Chondrocyte (in vitro differentiated cells): ENCODE data around the gene DCHS2. TPM values are rescaled to one million over a fixed set of nuclear protein-coding genes. Genes with fewer than 3 reads are reported as not detected.

Source experiments
- DNase-seq: peaks from one replicate; pipeline ENCODE4 v3.0.0; 2021; ENCODE audit warnings: mixed read lengths, low spot score
- H3K27ac Mint-ChIP-seq: one replicate; pipeline ENCODE4 v1.8.0; 2021; ENCODE audit warnings: mild to moderate bottlenecking, moderate library complexity, mixed read lengths; ENCODE audit not compliant: unreplicated experiment
- H3K27me3 Mint-ChIP-seq: 2 replicates; pipeline ENCODE4 v1.8.0; 2021; ENCODE audit warnings: low read depth, mixed read lengths
- H3K36me3 Mint-ChIP-seq: 2 replicates; pipeline ENCODE4 v1.8.0; 2021; ENCODE audit warnings: low read depth, mixed read lengths
- H3K4me1 Mint-ChIP-seq: 2 replicates; pipeline ENCODE4 v1.8.0; 2021; ENCODE audit warnings: low read depth, mild to moderate bottlenecking, mixed read lengths
- H3K4me3 Mint-ChIP-seq: one replicate; pipeline ENCODE4 v1.8.0; 2021; ENCODE audit warnings: mild to moderate bottlenecking, moderate library complexity, mixed read lengths; ENCODE audit not compliant: unreplicated experiment
- H3K9me3 Mint-ChIP-seq: 2 replicates; pipeline ENCODE4 v1.8.0; 2021; ENCODE audit warnings: low read depth, mixed read lengths
- CTCF ChIP-seq: fragments of 200-600 bp; sonication (generic); IDR thresholded peaks from 2 replicates; pipeline ENCODE4 v1.5.0; 2021; ENCODE audit warnings: antibody characterized with exemption, mild to moderate bottlenecking, moderate library complexity
- total RNA-seq: library from RNA; stranded (reverse); gene quantifications from 3 replicates; pipeline ENCODE4 v1.2.1, GENCODE V29; 2021

Gene DCHS2
- total RNA-seq, 1 donor from 2014 or later: not detected

- H3K36me3 Mint-ChIP-seq: peaks cover 6% of the 10 kb centered on the region
- no peak for DNase-seq
- H3K27me3 Mint-ChIP-seq: no peaks in the 10 kb centered on the region
- no peak overlapping the region for H3K27ac Mint-ChIP-seq
- H3K4me1 Mint-ChIP-seq: peaks cover 18% of the 10 kb centered on the region
- TF ChIP-seq CTCF: no peak
- H3K4me3 Mint-ChIP-seq: no peak overlapping the region
- H3K9me3 Mint-ChIP-seq: peaks cover 13% of the 10 kb centered on the region
These were observed 183.4 kb downstream of the DCHS2 start for GRCh38 chr4:154308207-154308606.

- DNase-seq: no peak
- no peak for TF ChIP-seq CTCF
- Mint-ChIP-seq H3K27ac (no peak overlapping the region), H3K4me1 (peaks cover 13% of the 10 kb centered on the region), H3K9me3 (peaks cover 13% of the 10 kb centered on the region), H3K36me3 (peaks cover 6% of the 10 kb centered on the region), H3K4me3 (no peak overlapping the region), H3K27me3 (no peaks in the 10 kb centered on the region)
These were observed 184.1 kb downstream of the DCHS2 start for GRCh38 chr4:154307451-154307850.

- Mint-ChIP-seq H3K4me3 (no peak overlapping the region), H3K9me3 (peaks cover 13% of the 10 kb centered on the region), H3K4me1 (peaks cover 13% of the 10 kb centered on the region), H3K36me3 (peaks cover 6% of the 10 kb centered on the region), H3K27me3 (no peaks in the 10 kb centered on the region), H3K27ac (no peak overlapping the region)
- no peak for DNase-seq
- no peak for TF ChIP-seq CTCF
These were observed 186.0 kb downstream of the DCHS2 start for GRCh38 chr4:154305616-154306015.

- Mint-ChIP-seq H3K4me1 (peaks cover 13% of the 10 kb centered on the region), H3K4me3 (no peak overlapping the region), H3K27ac (no peak overlapping the region), H3K9me3 (peaks cover 13% of the 10 kb centered on the region), H3K27me3 (no peaks in the 10 kb centered on the region), H3K36me3 (peaks cover 9% of the 10 kb centered on the region)
- DNase-seq: no peak
- no peak for TF ChIP-seq CTCF
These were observed 186.9 kb downstream of the DCHS2 start for GRCh38 chr4:154304679-154305078.

GRCh38 chr4:154294652-154295350 lies 196.8 kb downstream of the DCHS2 start:
- Mint-ChIP-seq H3K4me1 (peaks cover 2% of the 10 kb centered on the region), H3K36me3 (peaks cover 13% of the 10 kb centered on the region)

More at GRCh38 chr4:154294652-154295350, 196.8 kb downstream of the DCHS2 start:
- TF ChIP-seq CTCF: no peak
- Mint-ChIP-seq H3K4me3 (no peak overlapping the region), H3K9me3 (peaks cover 13% of the 10 kb centered on the region), H3K27me3 (no peaks in the 10 kb centered on the region), H3K27ac (no peak overlapping the region)
- DNase-seq: no peak
